Coronary artery (tissue), 2 donors: ENCODE measurements around the gene STK32B.

Source experiments
- DNase-seq: peaks from one replicate; pipeline ENCODE4 v3.0.0-alpha.2; 2017; ENCODE audit warnings: low spot score
- H3K27ac ChIP-seq, 2 donors: fragments of 200-600 bp; sonication (generic); one replicate each; pipeline ENCODE4 v1.5.1; 2016 to 2019
- H3K4me3 ChIP-seq: fragments of 200-600 bp; sonication (generic); 2 replicates; pipeline ENCODE4 v1.5.1; 2016; ENCODE audit warnings: mild to moderate bottlenecking, moderate library complexity
- TF ChIP-seq, protein P1 (sequence below): fragments of 200-600 bp; sonication (generic); IDR thresholded peaks from one replicate; pipeline ENCODE4 v1.5.1; 2019; ENCODE audit warnings: antibody characterized with exemption

STK32B gene

DNA sequence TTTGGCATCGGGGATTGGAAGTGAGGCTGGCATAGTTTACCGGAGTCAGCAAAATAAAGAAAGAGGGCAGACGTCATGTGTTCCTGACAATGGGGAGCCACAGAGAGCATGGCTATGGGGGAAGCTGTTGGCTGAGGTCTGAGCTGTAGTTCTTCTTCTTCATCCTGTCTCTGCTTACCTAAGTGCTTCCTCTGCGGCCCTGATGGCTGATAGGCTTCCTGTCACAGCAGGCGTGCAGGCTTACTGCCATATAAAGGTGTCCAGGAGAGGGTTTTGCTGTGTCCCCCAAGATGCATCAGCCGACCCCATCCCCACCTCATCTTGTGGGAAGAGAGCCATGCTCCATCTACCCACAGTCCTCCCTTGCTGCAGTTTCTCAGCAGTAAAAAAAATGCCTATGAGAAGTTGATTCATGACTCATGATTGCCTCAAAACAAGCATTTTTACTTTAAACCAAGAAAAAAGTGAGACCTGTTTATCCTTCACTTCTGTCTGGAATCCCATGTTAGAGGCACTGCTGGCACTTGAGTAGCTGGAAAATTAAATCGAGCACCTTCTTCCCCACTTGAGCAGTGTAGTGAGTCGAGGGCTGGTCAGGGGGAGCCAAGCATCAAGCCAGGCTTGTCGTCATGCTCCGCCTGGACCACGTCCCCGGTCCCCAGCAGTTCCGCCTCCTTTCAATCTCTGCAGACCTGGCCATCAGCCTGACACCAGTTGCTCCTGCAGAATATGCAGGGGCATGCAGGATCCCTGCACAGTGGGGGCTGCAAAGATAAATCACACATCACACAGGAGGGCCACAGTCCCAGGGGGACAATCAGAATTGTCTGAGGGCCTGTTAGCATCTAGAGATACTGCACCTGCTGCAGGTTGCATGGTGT lies 419.3 kb downstream of the STK32B start:
- TF ChIP-seq, protein P1, sequence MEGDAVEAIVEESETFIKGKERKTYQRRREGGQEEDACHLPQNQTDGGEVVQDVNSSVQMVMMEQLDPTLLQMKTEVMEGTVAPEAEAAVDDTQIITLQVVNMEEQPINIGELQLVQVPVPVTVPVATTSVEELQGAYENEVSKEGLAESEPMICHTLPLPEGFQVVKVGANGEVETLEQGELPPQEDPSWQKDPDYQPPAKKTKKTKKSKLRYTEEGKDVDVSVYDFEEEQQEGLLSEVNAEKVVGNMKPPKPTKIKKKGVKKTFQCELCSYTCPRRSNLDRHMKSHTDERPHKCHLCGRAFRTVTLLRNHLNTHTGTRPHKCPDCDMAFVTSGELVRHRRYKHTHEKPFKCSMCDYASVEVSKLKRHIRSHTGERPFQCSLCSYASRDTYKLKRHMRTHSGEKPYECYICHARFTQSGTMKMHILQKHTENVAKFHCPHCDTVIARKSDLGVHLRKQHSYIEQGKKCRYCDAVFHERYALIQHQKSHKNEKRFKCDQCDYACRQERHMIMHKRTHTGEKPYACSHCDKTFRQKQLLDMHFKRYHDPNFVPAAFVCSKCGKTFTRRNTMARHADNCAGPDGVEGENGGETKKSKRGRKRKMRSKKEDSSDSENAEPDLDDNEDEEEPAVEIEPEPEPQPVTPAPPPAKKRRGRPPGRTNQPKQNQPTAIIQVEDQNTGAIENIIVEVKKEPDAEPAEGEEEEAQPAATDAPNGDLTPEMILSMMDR: no peak
- DNase-seq: peak; percentile 36
- H3K4me3 ChIP-seq: no peak overlapping the region
- H3K27ac ChIP-seq: no peak overlapping the region

DNA sequence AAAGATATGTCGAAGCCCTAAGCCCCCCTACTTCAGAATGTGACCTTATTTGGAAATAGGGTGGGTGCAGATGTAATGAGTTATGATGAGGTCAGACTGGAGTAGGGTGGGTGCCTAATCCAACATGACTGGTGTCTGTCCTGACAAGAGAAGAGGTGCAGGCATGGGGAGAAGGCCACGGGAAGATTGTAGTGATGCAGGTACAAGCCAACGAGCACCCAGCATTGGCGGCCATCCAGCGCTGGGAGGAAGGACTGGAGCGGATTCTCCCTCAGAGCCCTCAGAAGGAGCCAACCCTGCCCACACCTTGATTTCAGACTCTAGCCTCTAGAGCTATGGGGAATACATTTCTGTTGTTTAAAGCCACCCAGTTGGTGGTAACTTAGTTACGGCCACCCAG lies 419.9 kb downstream of the STK32B start:
- TF ChIP-seq, protein P1: no peak
- Histone ChIP-seq H3K27ac (no peak overlapping the region), H3K4me3 (no peak overlapping the region)
- peak; percentile 26 for DNase-seq

DNA sequence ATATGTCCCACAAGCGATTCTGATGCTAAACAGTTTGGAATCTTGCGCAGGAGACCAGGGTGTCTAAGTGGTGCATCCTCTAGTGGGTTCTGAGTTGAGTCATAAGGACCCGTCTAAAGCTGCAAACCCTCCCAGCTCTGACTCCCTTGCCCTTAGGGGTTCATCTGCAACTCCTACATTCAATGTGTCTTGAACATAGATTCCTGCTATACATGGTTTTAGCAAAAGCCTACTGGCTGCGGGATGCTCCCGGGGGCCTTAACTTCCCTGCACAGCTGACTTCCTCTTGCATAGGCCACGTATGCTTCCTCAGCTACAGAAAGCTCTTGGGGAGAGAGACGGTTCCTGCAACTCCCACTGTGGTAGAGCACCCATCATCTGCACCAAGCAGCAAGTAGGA lies 420.4 kb downstream of the STK32B start:
- Histone ChIP-seq H3K27ac (no peak overlapping the region), H3K4me3 (no peak overlapping the region)
- TF ChIP-seq, protein P1: no peak
- DNase-seq: no peak

DNA sequence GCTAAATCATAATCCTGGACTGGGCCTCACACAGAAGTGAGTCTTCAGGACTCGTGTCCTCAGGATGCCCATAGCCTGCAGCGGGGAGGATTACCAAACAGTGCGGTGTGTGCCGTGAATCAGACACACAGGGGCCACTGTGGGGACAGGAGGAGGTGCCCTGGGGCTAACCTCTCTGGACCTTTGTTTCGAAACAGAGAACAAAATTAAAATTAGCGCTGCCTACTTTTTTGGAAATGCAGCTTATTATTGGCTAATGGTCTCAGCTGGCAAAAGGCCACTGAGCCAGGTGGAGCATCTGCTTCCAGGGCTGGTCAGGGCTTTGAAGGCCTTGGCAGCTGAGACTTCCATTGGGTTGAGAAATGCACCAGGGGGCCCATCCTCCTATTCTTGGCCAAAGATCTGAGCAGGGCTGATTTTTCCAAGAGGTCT lies 420.9 kb downstream of the STK32B start:
- TF ChIP-seq, protein P1: no peak
- Histone ChIP-seq H3K4me3 (no peak overlapping the region), H3K27ac (no peak overlapping the region)
- DNase-seq: peak; percentile 41

DNA sequence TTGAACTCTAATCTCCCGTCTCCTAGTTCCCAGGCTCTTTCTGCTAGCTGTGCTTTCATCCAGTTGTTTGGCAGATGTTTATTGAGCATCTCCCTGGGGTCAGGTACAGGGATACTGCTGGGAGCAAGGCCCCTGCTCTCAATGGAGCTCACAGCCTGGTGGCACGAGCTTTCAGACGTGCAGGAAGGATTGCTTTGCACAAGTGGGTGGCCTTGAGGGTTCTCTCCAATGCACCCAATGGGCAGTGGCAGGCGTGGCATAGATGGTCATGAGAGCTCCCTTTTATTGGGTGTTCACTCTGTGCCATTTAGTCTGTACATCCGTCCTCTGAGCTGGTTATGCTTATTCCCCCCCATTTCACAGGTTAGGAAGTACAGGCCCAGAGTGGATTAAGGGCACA lies 421.8 kb downstream of the STK32B start:
- DNase-seq: no peak
- TF ChIP-seq, protein P1: no peak
- no peak overlapping the region for H3K27ac ChIP-seq
- H3K4me3 ChIP-seq: no peak overlapping the region

DNA sequence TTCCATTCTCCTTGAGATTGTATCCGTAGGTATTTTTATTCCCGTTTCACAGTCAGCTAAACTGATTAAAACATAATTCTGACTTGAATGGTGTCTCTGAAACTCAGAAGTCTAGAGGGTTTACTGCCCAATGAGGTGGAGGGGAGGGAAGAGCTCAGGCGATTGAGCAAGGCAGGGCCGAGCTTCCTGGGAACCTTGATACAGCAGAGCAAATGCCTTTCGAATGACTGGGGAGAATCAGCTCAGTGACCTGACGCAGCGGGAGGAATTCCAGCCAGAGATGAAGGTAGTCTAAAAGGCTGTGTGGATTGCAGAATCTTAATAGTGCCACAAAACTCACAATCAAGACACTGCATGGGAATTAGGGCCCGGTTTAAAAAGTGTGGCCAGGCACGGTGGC lies 423.5 kb downstream of the STK32B start:
- no peak overlapping the region for H3K4me3 ChIP-seq
- TF ChIP-seq, protein P1: no peak
- no peak overlapping the region for H3K27ac ChIP-seq
- peak; percentile 28 for DNase-seq

DNA sequence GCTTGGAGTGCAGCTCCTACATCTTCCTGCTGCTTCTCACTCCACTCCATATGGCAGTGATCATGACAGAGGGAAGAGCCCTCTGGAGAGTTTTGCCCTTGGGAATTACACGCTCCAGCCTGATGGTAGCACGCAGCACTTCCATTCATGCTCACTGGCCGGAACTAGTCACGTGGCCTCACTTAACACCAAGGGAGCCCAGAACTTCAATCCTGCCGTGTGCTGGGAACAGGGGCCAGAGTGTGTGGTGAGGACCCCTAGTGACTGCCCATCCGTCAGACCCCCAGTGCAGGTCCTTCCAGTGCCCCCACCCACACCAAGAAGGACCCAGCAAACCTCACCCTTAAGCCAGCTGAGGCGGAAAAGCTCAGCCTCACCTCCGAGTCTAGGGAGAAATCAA lies 426.3 kb downstream of the STK32B start:
- no peak overlapping the region for H3K4me3 ChIP-seq
- peak; percentile 28 for DNase-seq
- TF ChIP-seq, protein P1: no peak
- H3K27ac ChIP-seq: no peak overlapping the region
